DND-41 (cell line): ENCODE results near the gene EBF4.

ENCODE experiments used
- EZH2 ChIP-seq: IDR thresholded peaks from 3 replicates; pipeline ENCODE4 v1.6.1; 2012; ENCODE audit warnings: borderline replicate concordance, low read depth, mild to moderate bottlenecking, moderate library complexity, low read length, inconsistent platforms; ENCODE audit not compliant: severe bottlenecking
- TF ChIP-seq, protein P1 (sequence below): IDR thresholded peaks from 2 replicates; pipeline ENCODE4 v1.5.1; 2012; ENCODE audit warnings: borderline replicate concordance, low read length, moderate library complexity, mild to moderate bottlenecking; ENCODE audit not compliant: poor library complexity, severe bottlenecking; ENCODE audit errors: extremely low read depth

DNA sequence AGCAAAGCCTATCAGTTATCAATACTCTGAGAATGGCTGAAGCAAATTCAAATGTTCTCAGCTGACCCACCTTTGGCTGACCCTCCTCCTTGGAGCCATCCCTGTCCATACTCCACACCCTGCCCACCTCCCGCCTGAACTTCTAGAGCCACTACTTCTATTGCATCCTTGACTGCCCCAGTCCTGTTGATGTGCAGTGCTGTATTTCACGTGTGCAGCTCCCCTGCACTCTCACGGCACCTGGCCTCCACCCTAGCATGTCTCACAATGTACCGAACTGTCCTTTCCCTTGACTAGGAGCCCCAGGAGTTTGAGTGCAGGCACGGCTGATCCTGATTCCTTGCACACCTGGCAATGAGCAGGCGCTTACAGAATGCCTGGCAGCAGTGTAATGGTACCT is 100.9 kb downstream of the EBF4 start:
- no peak for TF ChIP-seq EZH2
- TF ChIP-seq, protein P1, sequence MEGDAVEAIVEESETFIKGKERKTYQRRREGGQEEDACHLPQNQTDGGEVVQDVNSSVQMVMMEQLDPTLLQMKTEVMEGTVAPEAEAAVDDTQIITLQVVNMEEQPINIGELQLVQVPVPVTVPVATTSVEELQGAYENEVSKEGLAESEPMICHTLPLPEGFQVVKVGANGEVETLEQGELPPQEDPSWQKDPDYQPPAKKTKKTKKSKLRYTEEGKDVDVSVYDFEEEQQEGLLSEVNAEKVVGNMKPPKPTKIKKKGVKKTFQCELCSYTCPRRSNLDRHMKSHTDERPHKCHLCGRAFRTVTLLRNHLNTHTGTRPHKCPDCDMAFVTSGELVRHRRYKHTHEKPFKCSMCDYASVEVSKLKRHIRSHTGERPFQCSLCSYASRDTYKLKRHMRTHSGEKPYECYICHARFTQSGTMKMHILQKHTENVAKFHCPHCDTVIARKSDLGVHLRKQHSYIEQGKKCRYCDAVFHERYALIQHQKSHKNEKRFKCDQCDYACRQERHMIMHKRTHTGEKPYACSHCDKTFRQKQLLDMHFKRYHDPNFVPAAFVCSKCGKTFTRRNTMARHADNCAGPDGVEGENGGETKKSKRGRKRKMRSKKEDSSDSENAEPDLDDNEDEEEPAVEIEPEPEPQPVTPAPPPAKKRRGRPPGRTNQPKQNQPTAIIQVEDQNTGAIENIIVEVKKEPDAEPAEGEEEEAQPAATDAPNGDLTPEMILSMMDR = no peak
